Stimulated activated CD4-positive, alpha-beta T cell treated with anti-CD3 and anti-CD28 coated beads, Interleukin-15, amount 100 ng/mL, for 24 hours (primary cell): Measurements from ENCODE around the gene BLVRB.
A peak's percentile ranks its signal among the peaks of the same experiment; 100 is the strongest.
"Not testable (repeated sequence)": the region's sequence is repeated elsewhere in the genome, so short reads cannot be mapped to it uniquely, and the experiment has no call there.

Source experiments
- DNase-seq: peaks from one replicate; pipeline ENCODE4 v3.0.0-alpha.2; 2020

Gene BLVRB

GRCh38 chr19:40475878-40476644, 10.5 kb upstream of the BLVRB start:
- DNase-seq = not testable (repeated sequence)

DNA sequence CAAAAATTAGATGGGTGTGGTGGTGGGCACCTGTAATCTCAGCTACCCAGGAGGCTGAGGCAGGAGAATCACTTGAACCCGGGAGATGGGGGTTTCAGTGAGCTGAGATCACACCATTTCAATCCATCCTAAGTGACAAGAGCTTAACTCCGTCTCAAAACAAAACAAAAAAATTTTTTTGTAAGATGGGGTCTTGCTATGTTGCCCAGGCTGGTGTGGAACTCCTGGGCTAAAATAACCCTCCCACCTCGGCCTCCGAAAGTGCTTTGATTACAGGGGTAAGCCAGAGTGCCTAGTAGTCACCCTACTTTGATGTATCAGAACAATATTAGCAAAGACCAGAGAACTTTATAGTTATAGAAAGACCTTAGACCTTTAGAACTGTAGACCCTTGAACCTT, 9.2 kb upstream of the BLVRB start:
- no peak for DNase-seq

- DNase-seq = no peak
Measured at GRCh38 chr19:40472516-40472915, 7.0 kb upstream of the BLVRB start.

- no peak for DNase-seq
Measured at GRCh38 chr19:40471111-40471510, 5.6 kb upstream of the BLVRB start.

DNA sequence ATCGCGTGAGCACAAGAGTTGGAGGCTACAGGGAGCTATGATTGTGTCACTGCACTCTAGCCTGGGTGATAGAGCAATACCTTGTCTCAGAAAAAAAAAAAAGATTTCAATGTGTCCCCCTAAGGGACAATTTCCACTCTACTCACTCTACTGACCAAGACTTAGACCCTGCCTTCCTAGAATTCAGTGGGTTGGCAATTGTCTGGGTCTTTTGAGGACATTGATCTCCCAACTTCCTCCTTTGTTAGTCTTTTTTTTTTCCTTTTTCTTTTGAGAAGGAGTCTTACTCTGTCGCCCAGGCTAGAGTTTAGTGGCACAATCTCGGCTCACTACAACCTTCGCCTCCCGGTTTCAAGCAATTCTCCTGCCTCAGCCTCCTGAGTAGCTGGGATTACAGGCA, 3.5 kb upstream of the BLVRB start:
- DNase-seq = no peak

- no peak for DNase-seq
Measured at GRCh38 chr19:40466985-40467734, 1.6 kb upstream of the BLVRB start, which contains the start of gene SPTBN4. Gene SPTBN4 (plus strand): TSS chr19:40467001. CDS start chr19:40472622, 5,621 bp downstream.

DNA sequence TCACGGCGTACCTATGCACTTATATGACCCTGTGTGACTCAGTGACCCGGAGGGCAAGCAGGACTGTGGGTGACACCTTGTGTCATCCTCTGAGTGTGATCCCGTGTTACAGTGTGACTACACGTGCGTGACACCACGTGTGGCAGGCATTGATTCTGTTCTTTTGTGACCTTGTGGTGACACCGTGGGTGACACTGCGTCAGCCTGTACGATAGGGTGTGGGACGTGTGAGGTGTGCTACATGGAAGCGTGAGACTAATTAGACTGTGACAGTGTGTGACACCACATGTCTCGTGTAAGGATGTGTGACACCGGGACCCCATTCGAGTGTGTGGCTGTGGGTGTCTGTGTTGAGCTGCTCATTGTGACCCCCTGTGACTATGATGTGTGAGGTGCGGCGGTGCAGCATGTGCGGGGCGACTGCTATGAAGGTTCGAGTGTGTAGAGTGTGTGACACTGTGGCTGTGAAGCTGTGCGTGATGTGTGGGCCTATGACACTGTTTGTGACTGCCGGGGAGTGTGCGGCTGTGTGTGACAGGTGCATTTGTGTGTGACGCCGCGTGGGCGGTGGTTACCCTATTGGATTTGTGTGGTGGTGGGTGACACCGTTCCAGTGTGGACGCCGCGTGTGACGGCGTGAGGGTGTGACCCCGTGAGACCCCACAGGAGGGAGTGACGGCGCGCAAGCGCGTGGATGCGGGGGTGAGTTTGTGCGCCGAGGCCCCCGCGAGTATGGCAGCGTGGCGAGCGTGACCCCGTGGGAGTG, 857 bp upstream of the BLVRB start:
- DNase-seq = peak; percentile 78

DNA sequence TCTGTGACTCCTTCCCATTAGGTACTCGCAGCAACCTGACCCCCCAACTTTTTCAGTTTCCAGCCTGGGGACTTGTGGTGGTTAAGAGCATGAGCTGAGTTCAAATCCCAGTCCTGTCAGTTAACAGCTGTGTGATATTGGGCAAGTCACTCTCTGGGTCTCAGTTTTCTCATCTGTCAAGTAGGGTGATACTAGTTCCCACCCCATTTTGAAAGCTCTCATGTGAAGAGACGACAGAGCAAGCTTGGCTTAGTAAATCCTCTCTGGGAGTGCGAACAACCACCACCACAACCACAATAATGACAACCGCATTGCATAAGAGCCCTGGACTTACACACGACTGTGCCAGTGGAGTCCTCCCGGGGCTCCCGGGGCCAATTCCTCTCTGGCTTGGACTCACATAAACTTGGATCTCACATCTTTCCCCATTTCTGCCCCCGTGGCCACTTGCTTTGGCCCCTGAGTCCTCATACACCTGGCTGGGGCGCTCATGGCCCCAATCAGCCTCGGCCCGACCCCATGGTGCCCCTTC, 454 bp downstream of the BLVRB start:
- no peak for DNase-seq

GRCh38 chr19:40464059-40465024, 1.2 kb downstream of the BLVRB start:
- peak; percentile 86 for DNase-seq

GRCh38 chr19:40463587-40464037, 1.9 kb downstream of the BLVRB start:
- DNase-seq = not testable (repeated sequence)

- no peak for DNase-seq
Measured at GRCh38 chr19:40461669-40462221, 3.8 kb downstream of the BLVRB start.

DNA sequence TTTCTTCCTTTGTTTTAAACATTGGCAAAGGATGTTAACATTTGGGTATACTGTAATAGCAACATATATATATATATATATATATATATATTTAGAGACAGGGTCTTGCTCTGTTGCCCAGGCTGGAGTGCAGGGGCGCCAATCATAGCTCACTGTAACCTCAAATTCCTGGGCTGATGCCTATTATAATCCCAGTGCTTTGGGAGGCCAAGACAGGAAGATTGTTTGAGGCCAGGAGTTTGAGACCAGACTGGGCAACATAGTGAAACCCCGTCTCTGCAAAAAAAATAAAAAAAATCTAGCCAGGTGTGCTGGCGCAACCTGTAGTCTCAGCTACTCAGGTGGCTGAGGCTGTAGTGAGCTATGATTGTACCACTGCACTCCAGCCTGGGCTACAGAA, 5.4 kb downstream of the BLVRB start:
- DNase-seq = no peak

- DNase-seq = no peak
Measured at GRCh38 chr19:40458597-40458974, 7.0 kb downstream of the BLVRB start.

DNA sequence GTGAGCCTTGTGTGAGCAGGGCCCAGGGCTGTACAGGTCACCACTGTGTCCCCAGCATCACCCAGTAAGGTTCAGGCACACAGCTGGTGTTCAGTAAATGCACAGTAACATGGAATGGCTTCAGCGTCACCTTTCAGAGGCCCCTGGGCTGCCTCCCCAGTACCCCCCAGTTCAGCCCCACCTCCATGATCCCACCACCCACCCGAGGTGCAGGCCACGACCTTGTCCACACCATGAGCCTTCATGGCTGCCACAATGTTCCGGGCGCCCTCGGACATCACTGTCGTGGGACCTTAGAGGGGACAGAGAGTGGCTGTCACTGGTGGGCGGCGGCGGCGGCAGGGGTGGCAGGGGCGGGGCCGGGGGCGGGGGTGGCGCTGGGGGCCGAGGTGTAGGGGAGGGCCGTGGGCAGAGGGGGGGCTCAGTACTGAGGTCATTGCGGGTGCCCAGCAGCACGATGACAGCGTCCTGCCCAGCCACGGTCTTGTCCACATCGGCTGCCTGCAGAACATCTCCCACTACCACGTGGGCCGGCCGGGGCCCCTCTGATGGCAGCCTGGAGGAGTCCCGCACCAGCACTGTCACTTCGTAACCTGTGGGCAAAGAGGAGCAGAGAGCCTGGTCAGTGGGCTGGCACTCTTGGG, 7.5 kb downstream of the BLVRB start:
- no peak for DNase-seq

DNA sequence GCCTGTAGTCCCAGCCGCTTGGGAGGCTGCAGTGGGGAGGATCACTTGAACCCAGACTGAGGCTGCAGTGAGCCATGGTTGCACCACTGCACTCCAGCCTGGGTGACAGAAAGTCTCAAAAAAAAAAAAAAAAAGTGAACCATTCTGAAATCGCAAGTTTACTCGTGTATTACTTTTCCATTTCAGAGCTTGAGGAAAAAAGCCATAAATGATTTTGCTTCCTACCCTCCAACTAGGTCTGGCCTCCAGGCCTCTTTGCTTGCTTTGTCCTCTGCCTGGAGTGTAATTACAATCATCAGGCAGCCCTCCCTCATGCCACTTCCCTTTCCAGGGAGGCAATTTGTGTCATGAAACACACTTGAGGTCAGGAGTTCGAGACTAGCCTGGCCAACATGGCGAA, 8.5 kb downstream of the BLVRB start:
- DNase-seq = no peak

DNA sequence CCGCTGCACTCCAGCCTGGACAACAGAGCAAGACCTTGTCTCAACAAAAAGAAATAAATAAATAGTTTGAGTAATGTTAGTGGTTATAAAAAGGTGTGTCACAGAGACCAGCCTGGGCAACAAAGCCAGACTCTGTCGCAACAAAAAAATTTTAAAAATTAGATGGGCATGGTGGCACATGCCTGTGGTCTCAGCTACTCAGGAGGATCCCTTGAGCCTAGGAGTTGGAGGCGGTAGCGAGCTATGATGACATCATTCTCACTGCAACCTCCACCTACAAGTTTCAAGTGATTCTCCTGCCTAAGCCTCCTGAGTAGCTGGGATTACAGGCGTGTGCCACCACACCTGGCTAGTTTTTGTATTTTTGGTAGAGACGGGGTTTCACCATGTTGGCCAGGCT, 11.6 kb downstream of the BLVRB start:
- DNase-seq = not testable (repeated sequence)

GRCh38 chr19:40453151-40453735, 12.3 kb downstream of the BLVRB start:
- DNase-seq = no peak

DNA sequence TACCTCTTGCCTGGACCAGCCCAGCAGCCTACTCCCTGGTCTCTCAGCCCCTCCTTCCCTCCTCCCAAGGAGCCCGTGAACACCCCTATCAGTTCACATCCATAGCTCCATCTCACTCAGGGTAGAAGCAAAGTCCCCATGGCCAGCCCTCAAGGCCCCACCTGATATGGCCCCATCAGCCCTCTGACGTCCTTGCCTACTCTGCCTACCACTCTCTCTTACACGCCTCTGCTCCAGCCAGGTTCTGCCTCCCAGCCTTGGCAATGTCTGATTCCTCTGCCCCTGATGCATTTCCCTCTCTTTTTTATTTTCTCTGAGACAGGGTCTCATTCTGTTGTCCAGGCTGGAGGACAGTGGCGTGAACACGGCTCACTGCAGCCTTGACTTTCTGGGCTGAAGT, 13.5 kb downstream of the BLVRB start:
- DNase-seq = no peak

- DNase-seq = no peak
Measured at GRCh38 chr19:40450664-40451063, 14.9 kb downstream of the BLVRB start.

DNA sequence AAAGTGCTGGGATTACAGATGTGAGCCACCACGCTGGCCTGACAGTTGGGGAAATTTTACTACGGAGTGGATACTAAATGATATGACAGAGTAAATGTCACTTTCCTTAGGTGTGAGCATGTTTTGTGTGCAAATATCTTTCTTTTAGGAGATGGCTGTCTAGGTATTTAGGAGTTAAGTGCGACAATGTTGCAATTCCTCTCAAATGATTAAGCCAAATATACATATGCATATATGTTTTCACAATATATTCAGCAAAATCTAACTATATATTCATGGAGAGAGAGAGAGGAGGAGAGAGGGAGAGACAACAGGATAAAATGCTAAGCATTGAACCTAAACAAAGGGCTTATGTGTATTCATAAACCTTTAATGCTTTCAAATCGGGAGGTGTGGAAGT, 16.0 kb downstream of the BLVRB start:
- no peak for DNase-seq
